ENCODE data around the gene SYNM. TPM values are rescaled to one million over a fixed set of nuclear protein-coding genes. Genes with fewer than 3 reads are reported as not detected.

SYNM gene
- total RNA-seq, 1 experiment from 2014 or later: 3.3 TPM

GRCh38 chr15:99118801-99119546 lies 14.1 kb downstream of the SYNM start:
- no TSS peak for BruUV-seq (replicated peaks)
- H3K79me2 ChIP-seq (ENCODE audit: insufficient read depth, low read length): no peaks in the 10 kb centered on the region
- DNase-seq (ENCODE audit: low read depth, low spot score) (no peak), ATAC-seq (no peak)
- TF ChIP-seq SRF (IDR thresholded peaks at IDR 0.05; ENCODE audit: low read depth) (no peak), EZH2 (IDR thresholded peaks at IDR 0.05) (no peak), TCF7L2 (IDR thresholded peaks at IDR 0.05; ENCODE audit: borderline replicate concordance, extremely low read depth, insufficient read depth, insufficient read length) (no peak), CTCF (IDR thresholded peaks at IDR 0.05 in 2 of 3, conservative IDR thresholded peaks at IDR 0.05 in 1 of 3; ENCODE audit: borderline replicate concordance in 1 of 3, insufficient read depth in 1 of 3, low read depth in 2 of 3, low read length in 2 of 3) (no peak), SP1 (IDR thresholded peaks at IDR 0.05; ENCODE audit: low read depth) (no peak), CBX3 (IDR thresholded peaks at IDR 0.05; ENCODE audit: low read depth) (no peak), ZFX (IDR thresholded peaks at IDR 0.05) (no peak), CEBPB (IDR thresholded peaks at IDR 0.05; ENCODE audit: low read depth) (no peak), YY1 (IDR thresholded peaks at IDR 0.05; ENCODE audit: extremely low read depth, insufficient replicate concordance, low read depth, low read length) (no peak)
- ChIA-PET RAD21 (ENCODE audit: low non-redundant PET in 1 of 2, low total read pairs in 2 of 2, uncharacterized antibody in 2 of 2, unreplicated experiment in 2 of 2) (no interaction called here), CTCF (no interaction called here), POLR2A (no interaction called here)
- H3K27me3 ChIP-seq (ENCODE audit: insufficient read depth, low read length): no peaks in the 10 kb centered on the region
- no peak overlapping the region for H3K4me3 ChIP-seq (replicated peaks in 1 of 2; ENCODE audit: low read depth in 1 of 2, low read length in 2 of 2)
- H4K20me1 ChIP-seq (ENCODE audit: insufficient read depth): no peaks in the 10 kb centered on the region
- H2AFZ ChIP-seq (ENCODE audit: low read depth, low read length, poor library complexity, severe bottlenecking): no peak overlapping the region
- no peaks in the 10 kb centered on the region for H3K9me3 ChIP-seq (ENCODE audit: control insufficient read depth in 1 of 2, insufficient read depth in 1 of 2, low read depth in 1 of 2, low read length in 2 of 2)
- H3K4me2 ChIP-seq (ENCODE audit: low read length): no peak overlapping the region
- H3K9me2 ChIP-seq (ENCODE audit: insufficient read depth): no peaks in the 10 kb centered on the region
- no peak overlapping the region for H3K27ac ChIP-seq (ENCODE audit: low read depth, low read length)
- intact Hi-C loops (cut with micrococcal nuclease): no loop called here
- no peaks in the 10 kb centered on the region for H3K36me3 ChIP-seq (ENCODE audit: control insufficient read depth in 1 of 2, insufficient read depth in 2 of 2, low read length in 2 of 2)
- no peak overlapping the region for H3K9ac ChIP-seq (ENCODE audit: low read length)
- H3K4me1 ChIP-seq (ENCODE audit: control insufficient read depth in 1 of 2, insufficient read depth in 2 of 2, low read length in 2 of 2): peaks cover 12 to 18% of the 10 kb centered on the region in 2 experiments

Data from HCT116 (cell line).